Progenitor cell of endocrine pancreas (in vitro differentiated cells): ENCODE data around the gene CRABP1. TPM values are rescaled to one million over a fixed set of nuclear protein-coding genes. Genes with fewer than 3 reads are reported as not detected.

Experiments
- DNase-seq: peaks from one replicate; pipeline ENCODE4 v3.0.0; 2021; ENCODE audit warnings: low spot score; ENCODE audit not compliant: unreplicated experiment
- H3K27ac Mint-ChIP-seq: 2 replicates; pipeline ENCODE4 v1.8.0; 2021; ENCODE audit warnings: mild to moderate bottlenecking, moderate library complexity, mixed read lengths
- H3K27me3 Mint-ChIP-seq: 2 replicates; pipeline ENCODE4 v1.8.0; 2021; ENCODE audit warnings: mixed read lengths
- H3K36me3 Mint-ChIP-seq: 2 replicates; pipeline ENCODE4 v1.8.0; 2022; ENCODE audit warnings: mixed read lengths; ENCODE audit not compliant: insufficient read depth
- H3K4me1 Mint-ChIP-seq: 2 replicates; pipeline ENCODE4 v1.8.0; 2021; ENCODE audit warnings: low read depth, mixed read lengths
- H3K4me3 Mint-ChIP-seq: 2 replicates; pipeline ENCODE4 v1.8.0; 2021; ENCODE audit warnings: low read depth, mild to moderate bottlenecking, moderate library complexity, mixed read lengths
- H3K9me3 Mint-ChIP-seq: 2 replicates; pipeline ENCODE4 v1.8.0; 2021; ENCODE audit warnings: low read depth, mixed read lengths
- CTCF ChIP-seq: fragments of 200-600 bp; sonication (generic); IDR thresholded peaks from one replicate; pipeline ENCODE4 v1.5.0; 2021; ENCODE audit warnings: antibody characterized with exemption, mild to moderate bottlenecking; ENCODE audit not compliant: unreplicated experiment
- total RNA-seq: library from RNA; stranded (reverse); gene quantifications from 2 replicates; pipeline ENCODE4 v1.2.1, GENCODE V29; 2021

The CRABP1 gene
- total RNA-seq, 1 donor from 2014 or later: 1.1 TPM

GRCh38 chr15:78319588-78319987, 20.6 kb upstream of the CRABP1 start:
- no peak overlapping the region for H3K4me3 Mint-ChIP-seq

GRCh38 chr15:78320183-78320582, 20.0 kb upstream of the CRABP1 start:
- Mint-ChIP-seq H3K4me1 (peaks cover 24% of the 10 kb centered on the region), H3K27me3 (peaks cover 36% of the 10 kb centered on the region)
- DNase-seq: no peak

More at GRCh38 chr15:78319588-78319987, 20.6 kb upstream of the CRABP1 start:
- H3K27me3 Mint-ChIP-seq: peaks cover 30% of the 10 kb centered on the region
- no peak overlapping the region for H3K27ac Mint-ChIP-seq
- TF ChIP-seq CTCF: no peak
- H3K36me3 Mint-ChIP-seq: no peaks in the 10 kb centered on the region
- no peak for DNase-seq
- H3K9me3 Mint-ChIP-seq: no peaks in the 10 kb centered on the region
- peaks cover 21% of the 10 kb centered on the region for H3K4me1 Mint-ChIP-seq

GRCh38 chr15:78321041-78321570, 19.0 kb upstream of the CRABP1 start:
- no peak for DNase-seq
- H3K27me3 Mint-ChIP-seq: peaks cover 37% of the 10 kb centered on the region
- no peak for TF ChIP-seq CTCF
- H3K4me1 Mint-ChIP-seq: peaks cover 24% of the 10 kb centered on the region
- H3K36me3 Mint-ChIP-seq: no peaks in the 10 kb centered on the region
- H3K4me3 Mint-ChIP-seq: no peak overlapping the region
- H3K9me3 Mint-ChIP-seq: no peaks in the 10 kb centered on the region
- no peak overlapping the region for H3K27ac Mint-ChIP-seq

More at GRCh38 chr15:78320183-78320582, 20.0 kb upstream of the CRABP1 start:
- H3K4me3 Mint-ChIP-seq: no peak overlapping the region
- no peaks in the 10 kb centered on the region for H3K9me3 Mint-ChIP-seq
- H3K36me3 Mint-ChIP-seq: no peaks in the 10 kb centered on the region
- TF ChIP-seq CTCF: no peak
- no peak overlapping the region for H3K27ac Mint-ChIP-seq

GRCh38 chr15:78321786-78322185, 18.4 kb upstream of the CRABP1 start:
- peaks cover 37% of the 10 kb centered on the region for H3K27me3 Mint-ChIP-seq
- no peak for DNase-seq
- H3K27ac Mint-ChIP-seq: no peak overlapping the region
- H3K36me3 Mint-ChIP-seq: no peaks in the 10 kb centered on the region
- no peak overlapping the region for H3K4me3 Mint-ChIP-seq
- TF ChIP-seq CTCF: no peak
- H3K9me3 Mint-ChIP-seq: no peaks in the 10 kb centered on the region
- peaks cover 18% of the 10 kb centered on the region for H3K4me1 Mint-ChIP-seq

GRCh38 chr15:78322243-78322642, 17.9 kb upstream of the CRABP1 start:
- Mint-ChIP-seq H3K36me3 (no peaks in the 10 kb centered on the region), H3K9me3 (no peaks in the 10 kb centered on the region), H3K27me3 (peaks cover 40% of the 10 kb centered on the region), H3K4me1 (peaks cover 17% of the 10 kb centered on the region), H3K27ac (no peak overlapping the region), H3K4me3 (no peak overlapping the region)
- DNase-seq: no peak
- no peak for TF ChIP-seq CTCF
